Left cardiac atrium (tissue), 4 donors: ENCODE measurements around the gene ROBO2. TPM values are rescaled to one million over a fixed set of nuclear protein-coding genes. Genes with fewer than 3 reads are reported as not detected.
A peak's percentile ranks its signal among the peaks of the same experiment; 100 is the strongest.

Experiments used
- ATAC-seq, 2 donors: fragments of 200-7000 bp; cut with Tn5 transposase; one replicate each; pipeline ENCODE4 v1.9.1; 2020; ENCODE audit warnings: mild to moderate bottlenecking in 2 of 2, moderate library complexity in 2 of 2
- DNase-seq: peaks from one replicate; pipeline ENCODE4 v3.0.0-alpha.2; 2020
- intact Hi-C, 2 donors: fragments of 100-400 bp; cut with DNase I; formaldehyde crosslinking; loops; one replicate each; pipeline versions ENCODE4 v1.14.1 to v1.15.1; 2022 to 2023
- total RNA-seq, 2 donors: library from RNA; stranded (reverse); fragmentation: NEBNext Ultra II Directional; extraction: Animal tissue kit (Norgen Biotek cat#: 25700); gene quantifications; one replicate each; pipeline ENCODE4 v1.2.1, GENCODE V29; 2021
- donor health status: DM: no; HTN: yes; CAD: no.
- donor health status: DM: no; HTN: yes; CAD: no; lungs with severe emphysema.
- donor health status: DM: yes; HTN: yes; CAD: no.
- donor health status: Dilated cardiomyopathy.

Gene ROBO2
- total RNA-seq, 2 donors from 2014 or later: 3.4 to 8.0 TPM

DNA sequence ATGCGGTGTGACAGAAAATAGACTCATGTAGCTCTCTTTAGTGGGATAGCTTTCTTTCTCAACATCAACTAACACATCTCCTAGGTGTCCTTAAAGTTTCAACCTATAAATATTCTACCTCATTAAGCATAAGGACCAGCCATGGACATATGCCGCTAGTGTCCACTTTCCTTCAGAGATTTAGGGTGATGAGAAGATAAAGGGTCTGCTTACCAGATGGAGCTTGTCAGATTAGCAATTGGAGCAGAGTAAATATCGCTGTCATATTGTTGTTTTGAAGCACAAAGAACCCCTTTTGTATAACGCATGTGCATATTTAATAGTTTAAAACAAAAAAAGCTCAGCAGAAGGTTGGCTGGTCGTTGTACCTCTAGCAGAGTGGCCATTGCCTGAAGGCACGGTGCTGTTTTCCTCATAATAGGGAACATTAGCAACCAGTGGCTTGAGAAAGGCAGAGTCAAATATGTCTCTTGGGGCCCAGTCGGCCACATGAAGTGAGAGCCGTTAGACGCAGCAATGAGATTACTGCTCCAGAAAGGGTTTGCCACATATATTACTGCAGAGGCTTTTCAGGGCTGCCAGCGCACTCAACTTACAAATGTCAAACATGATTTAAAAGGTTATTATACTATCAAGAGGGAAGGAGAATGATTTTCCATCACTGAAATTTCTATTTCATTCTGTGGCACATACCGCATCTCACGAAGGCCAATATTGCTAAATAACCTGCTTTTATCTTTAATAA, 264.2 kb downstream of the ROBO2 start:
- intact Hi-C loops: no loop called here
- DNase-seq (no peak), ATAC-seq (no peak)

DNA sequence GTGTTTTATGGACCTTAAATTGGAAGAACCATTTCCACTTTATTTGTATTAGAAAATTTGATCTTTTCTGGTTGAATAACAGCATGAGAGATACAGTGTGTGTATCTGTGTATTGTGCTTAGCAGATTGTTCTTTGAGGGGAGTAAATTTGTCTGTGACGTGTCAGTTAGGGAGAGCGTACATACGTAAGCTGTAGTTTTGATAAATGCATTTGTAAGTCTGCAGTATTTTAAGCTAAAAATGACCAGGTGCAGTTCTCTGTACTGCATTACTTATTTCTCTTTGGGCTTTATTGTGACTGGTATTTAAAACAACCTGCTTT, 264.8 kb downstream of the ROBO2 start:
- intact Hi-C loops: no loop called here
- ATAC-seq (no peak), DNase-seq (no peak)

DNA sequence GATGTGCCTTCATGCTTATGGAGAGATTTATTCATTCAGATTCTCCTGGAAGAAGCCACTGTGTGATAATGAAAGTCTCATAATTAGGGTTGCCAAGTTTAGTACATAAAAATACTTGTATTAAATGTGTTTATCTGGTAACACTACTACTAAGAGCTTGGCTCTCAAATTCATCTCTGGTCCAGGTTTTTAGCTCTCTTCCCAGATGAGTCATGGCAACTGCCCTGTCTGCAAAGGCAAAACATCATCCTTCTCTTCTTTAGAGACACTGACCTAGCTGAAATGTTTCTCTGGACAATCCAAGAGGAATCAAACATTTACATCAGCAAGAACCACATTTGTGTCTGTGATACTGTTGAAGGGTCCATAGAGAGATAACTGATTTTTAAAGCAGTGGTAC, 269.6 kb downstream of the ROBO2 start:
- intact Hi-C loops: no loop called here
- no peak for DNase-seq

DNA sequence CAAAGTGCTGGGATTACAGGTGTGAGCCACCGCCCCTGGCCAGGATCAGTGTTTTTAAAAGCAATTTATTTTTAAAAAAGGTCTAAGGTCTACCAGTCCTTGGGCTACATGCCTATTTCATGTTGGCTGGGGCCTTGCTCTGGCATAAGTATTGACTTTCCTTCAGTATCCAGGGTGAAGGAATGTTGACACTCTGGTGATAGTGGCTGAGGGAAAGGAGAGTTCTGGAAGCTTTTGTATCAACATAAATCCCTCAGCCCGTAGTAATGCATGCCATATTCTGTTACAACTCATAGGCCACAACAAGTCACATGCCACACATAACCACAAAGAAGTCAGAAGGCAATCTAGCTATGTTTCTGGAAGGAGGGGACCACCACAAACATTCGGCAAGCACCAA, 273.9 kb downstream of the ROBO2 start:
- ATAC-seq (no peak), DNase-seq (no peak)
- intact Hi-C loops: no loop called here

More for the DNA sequence above, 269.6 kb downstream of the ROBO2 start:
- ATAC-seq: no peak

DNA sequence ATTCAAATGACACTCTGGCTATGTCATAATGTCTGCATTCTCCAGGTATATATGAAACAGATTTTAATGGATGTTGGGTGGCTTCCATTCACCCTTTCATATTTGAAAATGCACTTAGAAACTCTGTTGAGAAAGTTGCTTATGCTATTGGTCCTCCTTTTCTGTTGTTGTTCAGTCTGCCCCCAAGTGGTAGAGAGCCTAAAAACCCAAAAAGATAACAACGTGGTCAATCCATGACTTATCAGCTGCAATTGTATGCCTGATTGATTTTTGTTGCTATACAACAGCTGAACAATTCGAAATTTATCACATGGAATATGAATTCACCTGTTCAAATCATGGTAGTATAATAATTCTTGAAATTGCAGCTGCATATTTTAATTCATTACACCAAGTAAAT, 279.8 kb downstream of the ROBO2 start:
- DNase-seq: no peak
- no peak for ATAC-seq
- intact Hi-C loops: no loop called here

DNA sequence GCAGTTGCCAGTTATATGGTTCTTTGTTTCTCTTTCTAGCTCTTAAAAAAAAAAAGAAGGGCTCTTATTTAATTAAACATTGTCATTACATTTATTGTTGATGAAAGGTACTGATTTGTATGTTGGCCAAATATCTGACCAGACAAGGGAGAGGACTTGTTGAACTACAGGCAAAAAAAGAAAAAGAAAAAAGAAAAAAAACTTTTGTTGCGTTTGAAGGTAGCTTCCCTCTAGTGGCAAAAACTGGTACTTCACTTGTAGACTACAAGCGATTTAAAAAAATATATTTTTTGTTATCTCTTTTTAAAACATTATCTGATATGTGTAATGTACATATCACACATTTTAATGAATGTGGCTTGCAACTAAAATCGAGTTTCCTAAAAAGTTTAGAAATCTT, 280.6 kb downstream of the ROBO2 start:
- ATAC-seq: no peak

DNA sequence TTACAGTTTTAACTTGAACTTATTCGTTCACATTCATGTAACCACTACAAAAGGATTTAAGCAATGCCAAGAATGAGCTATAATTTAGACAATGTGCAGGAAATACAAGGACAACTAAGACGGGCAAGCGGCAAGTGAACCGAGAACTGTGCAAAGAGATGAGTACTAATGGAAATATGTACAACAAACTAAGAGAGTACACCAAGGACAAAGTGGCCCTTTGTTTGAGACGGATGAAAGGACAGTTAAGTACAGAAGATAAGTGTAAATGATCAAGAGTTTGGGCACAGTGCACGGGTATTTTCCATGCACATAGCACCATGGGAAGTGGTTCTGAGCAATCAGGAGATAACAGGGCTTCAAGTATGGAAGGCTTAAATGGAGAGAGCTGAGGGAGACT, 281.7 kb downstream of the ROBO2 start:
- intact Hi-C loops: no loop called here
- DNase-seq (no peak), ATAC-seq (no peak)

More for the DNA sequence above, 280.6 kb downstream of the ROBO2 start:
- intact Hi-C loops: no loop called here
- DNase-seq: no peak

DNA sequence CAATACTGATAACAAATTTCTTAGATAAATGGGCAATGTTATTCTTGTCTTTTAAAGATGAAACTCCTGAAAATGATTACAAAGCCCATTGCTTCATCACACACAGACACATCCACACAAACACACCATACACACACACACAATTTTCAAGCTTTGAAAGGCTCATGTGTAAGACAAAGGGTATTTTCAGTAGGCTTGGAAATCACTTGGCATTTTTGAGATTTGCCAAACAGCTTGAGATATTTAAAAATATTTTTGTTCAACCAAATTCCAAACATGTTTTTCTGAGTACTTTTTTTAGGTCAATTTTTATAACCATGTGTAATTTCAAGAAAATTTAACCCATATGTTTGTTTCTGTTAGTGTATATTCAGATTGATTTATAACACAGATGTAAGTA, 283.7 kb downstream of the ROBO2 start:
- ATAC-seq (no peak), DNase-seq (no peak)
- intact Hi-C loops: no loop called here

DNA sequence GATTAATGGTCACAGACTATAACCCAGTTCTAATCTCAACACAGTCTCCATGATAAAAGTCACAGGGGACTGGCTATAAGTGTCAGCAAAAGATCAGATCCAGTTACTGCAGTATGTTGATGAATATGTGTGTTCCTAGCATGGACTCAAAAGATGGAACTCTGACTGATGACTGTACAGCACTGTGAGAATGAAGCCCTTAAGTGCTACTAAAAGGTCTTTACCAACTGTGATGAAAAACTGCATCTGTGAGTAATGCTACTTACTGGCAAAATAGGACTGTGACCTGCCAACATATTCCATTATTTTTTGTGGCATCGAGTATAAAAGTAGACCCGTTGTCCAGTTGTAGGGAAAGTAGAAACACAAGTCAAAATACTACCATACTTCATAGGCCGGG, 284.2 kb downstream of the ROBO2 start:
- intact Hi-C loops: no loop called here
- DNase-seq (no peak), ATAC-seq (no peak)

DNA sequence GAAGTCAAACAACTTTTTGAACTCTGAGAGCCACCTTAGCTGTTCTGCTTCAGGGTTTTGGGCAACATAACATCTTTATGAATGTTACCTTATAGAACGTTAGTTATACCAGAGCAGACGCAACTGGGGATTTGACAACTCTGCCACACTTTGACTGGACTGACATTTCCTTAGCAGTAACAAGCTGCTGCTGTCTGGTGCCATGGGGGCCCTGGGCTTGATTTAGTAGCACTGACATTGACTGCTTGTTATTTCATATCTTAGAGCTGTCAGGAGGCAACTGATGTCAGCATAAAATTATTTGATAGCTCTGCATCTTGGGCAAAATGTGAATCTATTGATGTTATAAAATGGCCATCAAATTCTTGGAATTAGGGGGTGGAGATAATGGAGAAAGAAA, 285.4 kb downstream of the ROBO2 start:
- intact Hi-C loops: no loop called here
- ATAC-seq (no peak), DNase-seq (no peak)

DNA sequence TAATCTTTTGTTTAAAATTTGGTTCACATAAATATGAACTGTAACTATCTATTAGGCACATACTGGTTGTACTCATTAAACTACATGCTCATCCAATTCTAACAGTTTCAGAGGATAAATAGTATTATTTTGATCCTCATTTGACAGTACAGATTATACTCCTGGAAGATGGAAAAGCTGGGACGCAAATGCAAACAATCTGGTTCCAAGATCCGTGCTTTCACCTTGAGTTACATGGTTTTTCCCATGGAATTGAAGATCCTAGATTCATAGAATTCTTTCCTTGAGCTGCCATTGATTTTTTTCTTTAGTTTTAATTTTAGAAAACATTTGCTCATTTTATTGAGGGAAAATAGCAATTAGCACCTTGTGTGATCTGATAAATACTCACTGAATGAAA, 285.8 kb downstream of the ROBO2 start:
- ATAC-seq (no peak), DNase-seq (no peak)
- intact Hi-C loops: no loop called here

DNA sequence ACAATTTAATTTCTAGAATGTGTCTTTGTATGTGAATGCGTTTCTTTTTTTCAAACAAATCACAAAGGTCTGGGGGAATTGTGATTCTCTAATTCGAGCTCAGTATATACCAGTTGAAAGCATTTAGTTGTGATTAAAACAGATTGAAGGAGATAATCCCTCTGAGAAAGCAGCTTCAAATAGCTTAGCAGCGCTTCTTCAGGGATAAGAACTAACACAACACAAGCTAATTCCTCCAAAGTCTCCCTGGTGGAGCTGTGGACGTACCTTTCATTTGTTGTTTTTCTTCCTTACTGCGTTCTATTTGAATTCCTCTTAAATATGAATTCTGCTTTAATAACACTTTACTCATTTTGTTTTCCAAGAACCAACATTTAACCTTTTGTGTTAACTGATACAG, 286.7 kb downstream of the ROBO2 start:
- intact Hi-C loops: no loop called here
- no peak for DNase-seq
- ATAC-seq: no peak

DNA sequence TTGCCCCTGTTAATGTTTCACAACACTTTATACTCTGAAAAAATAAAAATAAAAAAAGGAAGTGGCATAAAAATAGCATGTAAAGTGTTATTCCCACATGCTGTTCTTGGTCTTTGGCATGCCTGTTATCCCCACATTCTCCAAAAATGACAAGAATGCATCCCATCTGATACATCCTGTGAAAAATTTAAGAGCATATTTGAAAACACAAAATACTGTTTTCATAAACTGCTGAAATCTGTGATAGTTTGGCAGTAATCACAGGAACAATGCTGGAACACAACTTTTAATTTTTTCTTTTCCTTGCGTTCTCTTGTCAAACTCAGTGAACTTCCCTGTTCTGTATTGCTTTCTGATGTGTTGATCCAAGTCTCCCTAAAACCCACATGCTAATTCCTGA, 288.8 kb downstream of the ROBO2 start:
- intact Hi-C loops: no loop called here
- DNase-seq (no peak), ATAC-seq (peak in 1 of 2 donors; percentile 50)

DNA sequence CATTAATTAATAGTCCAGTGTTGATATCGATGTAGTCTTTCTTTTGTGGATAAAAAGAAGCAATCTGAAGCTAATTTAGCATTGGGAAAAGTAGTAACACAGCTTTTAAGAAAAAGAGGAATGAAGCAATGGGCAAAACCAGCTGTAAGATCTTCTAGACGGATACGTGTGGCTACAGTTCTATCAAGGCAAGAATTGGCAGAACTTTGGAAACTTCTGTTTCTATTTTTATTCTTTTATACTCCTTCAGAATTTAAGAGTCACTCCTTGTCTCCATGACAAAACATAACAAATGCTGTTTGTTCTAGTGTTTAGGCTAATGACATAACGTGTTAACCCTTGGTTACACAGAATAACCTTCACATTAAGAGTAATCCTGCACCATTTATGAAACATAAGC, 289.2 kb downstream of the ROBO2 start:
- DNase-seq (no peak), ATAC-seq (peak; percentile 38 to 44)
- intact Hi-C loops: no loop called here

DNA sequence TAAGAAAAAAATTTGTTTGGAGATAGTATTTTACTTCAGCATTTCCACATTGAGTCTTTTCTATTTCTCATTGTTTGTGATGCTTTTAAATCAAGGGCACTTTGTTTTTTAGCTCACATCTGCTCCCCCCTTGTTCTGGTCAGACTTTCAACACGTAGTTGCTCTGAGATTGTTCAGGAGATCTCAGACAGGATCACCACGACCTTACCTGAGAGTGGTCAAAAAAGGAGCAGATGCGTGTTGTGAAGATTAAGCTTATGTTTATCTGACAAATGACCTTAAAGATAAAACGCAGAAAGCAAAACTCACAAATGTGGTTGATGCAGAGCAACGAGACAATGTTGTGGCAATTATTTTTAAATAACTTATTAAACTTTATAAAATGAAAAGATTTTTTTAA, 298.3 kb downstream of the ROBO2 start:
- no peak for ATAC-seq
- DNase-seq: no peak
- intact Hi-C loops: no loop called here

DNA sequence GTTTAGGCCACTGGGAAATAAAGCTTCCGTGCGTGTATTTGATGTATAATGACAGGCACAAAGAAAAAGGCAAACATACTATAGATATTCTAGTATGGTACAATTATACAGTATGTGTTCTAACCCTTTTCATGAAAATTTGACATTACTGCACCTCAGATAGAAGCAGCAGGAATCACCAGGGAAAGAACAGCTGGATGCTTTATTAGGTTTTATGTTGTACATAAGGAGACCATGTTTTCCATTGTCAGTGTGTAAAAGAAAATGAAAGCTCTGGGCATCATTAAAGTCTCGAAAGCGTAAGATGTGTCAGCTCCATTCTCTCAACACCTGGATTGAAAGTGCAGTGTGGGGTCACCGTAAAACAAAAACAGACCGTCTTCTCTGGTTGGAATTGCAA, 302.1 kb downstream of the ROBO2 start:
- ATAC-seq: no peak
- intact Hi-C loops: no loop called here
- DNase-seq: no peak

DNA sequence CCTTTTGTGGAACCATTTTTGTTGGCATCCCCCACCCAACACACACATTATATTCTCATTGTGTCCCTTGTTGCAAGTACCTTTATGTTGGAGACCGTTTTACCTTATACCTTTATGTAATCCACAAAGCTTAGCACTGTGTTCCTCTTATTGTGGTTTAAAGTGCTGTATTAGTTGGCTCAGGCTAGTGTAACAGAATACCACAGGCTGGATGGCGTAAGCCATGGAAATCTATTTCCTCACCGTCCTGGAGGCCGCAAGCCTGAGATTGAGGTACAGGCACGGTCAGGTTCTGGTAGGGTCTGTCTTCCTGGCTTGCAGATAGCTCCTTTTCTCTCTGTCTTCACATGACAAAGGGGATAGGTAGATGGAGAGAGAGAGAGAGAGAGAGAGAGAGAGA, 302.8 kb downstream of the ROBO2 start:
- intact Hi-C loops: no loop called here
- ATAC-seq (no peak), DNase-seq (no peak)

DNA sequence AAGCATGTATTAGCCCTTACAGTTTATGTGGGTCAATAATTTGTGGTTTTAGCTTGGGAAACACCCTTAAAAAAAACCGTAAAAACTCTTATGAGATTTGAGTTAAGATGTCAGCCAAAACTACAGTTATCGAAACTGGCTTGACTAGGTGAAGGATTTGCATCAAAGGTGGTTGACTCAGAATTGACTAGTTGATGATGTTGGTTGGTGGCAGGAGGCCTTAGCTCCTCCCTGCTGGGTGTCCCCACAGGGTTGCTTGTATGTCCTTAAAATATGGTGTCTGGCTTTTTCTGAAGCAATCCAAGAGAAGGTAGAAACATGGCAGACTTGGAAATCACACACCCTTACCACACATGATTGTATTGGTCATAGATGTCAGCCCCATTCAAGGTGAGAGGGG, 305.1 kb downstream of the ROBO2 start:
- intact Hi-C loops: no loop called here
- DNase-seq (no peak), ATAC-seq (no peak)

DNA sequence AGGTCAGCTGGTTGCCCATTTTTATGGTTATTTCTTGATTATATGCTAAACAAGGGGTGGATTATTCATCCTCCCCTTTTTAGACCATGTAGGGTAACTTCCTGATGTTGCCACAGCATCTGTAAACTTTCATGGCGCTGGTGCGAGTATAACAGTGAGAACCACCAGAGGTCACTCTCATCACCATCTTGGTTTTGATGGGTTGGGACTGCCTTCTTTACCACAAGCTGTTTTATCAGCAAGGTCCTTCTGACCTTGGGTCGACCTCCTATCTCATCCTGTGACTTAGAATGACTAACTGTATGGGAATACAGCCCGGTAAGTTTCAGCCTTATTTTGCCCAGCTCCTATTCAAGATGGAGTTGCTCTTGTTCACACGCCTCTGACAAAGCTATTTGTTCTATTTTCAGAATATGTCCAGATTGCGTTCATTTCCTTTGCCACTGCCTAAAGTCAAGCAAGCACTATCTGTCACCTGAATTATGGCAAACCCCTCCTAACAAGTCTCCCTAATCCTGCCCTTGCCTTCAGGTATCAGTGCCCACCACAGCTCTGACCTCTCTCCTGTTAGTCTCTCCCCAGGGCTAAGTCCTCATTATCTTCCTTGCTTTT, 308.5 kb downstream of the ROBO2 start:
- intact Hi-C loops: no loop called here
- ATAC-seq: peak; percentile 37 to 38
- no peak for DNase-seq

DNA sequence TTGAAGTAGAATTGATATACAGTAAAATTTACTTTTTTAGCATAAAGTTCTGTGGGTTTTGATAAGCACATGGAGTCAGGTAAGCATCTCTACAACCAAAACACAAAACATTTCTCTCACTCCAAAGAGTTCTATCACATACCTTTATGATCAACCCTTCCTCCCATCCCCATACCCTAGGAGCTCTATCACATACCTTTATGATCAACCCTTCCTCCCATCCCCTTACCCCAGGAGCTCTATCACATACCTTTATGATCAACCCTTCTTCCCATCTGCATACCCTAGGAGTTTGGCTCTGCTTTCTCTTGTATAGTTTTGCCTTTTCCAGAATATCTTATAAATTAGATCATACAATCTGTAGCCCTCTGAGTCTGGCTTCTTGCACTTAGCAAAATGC, 315.1 kb downstream of the ROBO2 start:
- DNase-seq: no peak
- peak in 1 of 2 donors; percentile 35 for ATAC-seq
- intact Hi-C loops: no loop called here

DNA sequence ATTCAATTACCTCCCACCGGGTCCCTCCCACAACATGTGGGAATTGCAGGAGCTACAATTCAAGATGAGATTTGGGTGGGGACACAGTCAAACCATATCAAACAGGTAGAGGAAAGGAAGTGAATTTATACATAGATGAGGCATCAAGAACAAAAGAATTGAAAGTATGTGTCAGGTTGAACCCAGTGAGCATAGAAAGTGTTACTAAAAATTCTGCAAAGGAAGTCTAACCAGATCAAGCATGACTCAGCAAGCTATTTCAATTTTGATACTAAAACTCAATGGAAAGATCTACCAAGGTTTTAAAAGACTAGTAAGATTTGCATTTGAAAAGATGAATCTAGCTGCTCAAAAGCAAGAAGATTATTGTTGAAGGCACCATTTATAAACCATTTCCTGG, 323.0 kb downstream of the ROBO2 start:
- DNase-seq: no peak
- no peak for ATAC-seq
- intact Hi-C loops: no loop called here
